IPS DF 6.9 (cell line): ENCODE data around the gene NAALADL1.

ENCODE experiments used
- DNase-seq: peaks from one replicate; pipeline ENCODE4 v3.0.0-alpha.2; 2013; ENCODE audit warnings: low read depth, low spot score
- H3K27ac ChIP-seq: one replicate; pipeline ENCODE4 v1.5.1; 2013; ENCODE audit warnings: low read length, control low read depth
- H3K27me3 ChIP-seq: 2 replicates; pipeline ENCODE4 v1.6.1; 2013; ENCODE audit warnings: mild to moderate bottlenecking, low read length; ENCODE audit not compliant: control insufficient read depth, insufficient read depth
- H3K36me3 ChIP-seq: 2 replicates; pipeline ENCODE4 v1.6.1; 2013; ENCODE audit warnings: low read length; ENCODE audit not compliant: control insufficient read depth, insufficient read depth
- H3K4me1 ChIP-seq: 2 replicates; pipeline ENCODE4 v1.6.1; 2013; ENCODE audit warnings: low read length; ENCODE audit not compliant: control insufficient read depth, insufficient read depth
- H3K4me3 ChIP-seq: 2 replicates; pipeline ENCODE4 v1.5.1; 2013; ENCODE audit warnings: mild to moderate bottlenecking, low read length
- H3K9me3 ChIP-seq: 2 replicates; pipeline ENCODE4 v1.6.1; 2013; ENCODE audit warnings: low read length, inconsistent platforms; ENCODE audit not compliant: control insufficient read depth, insufficient read depth
- WGBS: extraction: QIAGEN DNeasy Blood & Tissue Kit; methylation state at CpG from one replicate; pipeline ENCODE4 v1.1.7; 2013; ENCODE audit warnings: mixed read lengths, missing lambda C conversion rate; ENCODE audit not compliant: insufficient read length, insufficient coverage; 5-methylcytosine and 5-hydroxymethylcytosine counted together

NAALADL1 gene

DNA sequence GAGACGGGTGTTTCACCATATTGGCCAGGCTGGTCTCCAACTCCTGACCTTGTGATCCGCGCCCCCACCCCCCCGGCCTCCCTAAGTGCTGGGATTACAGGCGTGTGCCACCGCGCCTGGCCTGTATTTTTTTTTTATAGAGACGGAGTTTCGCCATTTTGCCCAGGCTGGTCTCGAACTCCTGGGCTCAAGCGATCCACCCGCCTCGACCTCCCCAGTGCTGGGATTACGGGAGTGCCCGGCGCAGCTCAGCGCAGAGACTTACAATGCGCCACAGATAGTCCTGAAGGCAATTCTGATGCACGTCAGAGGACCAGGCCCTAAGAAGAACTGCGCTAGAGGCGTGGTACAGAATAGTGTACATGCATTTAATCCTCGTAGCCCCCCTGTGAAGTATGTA lies 37.1 kb upstream of the NAALADL1 start:
- H3K27ac ChIP-seq = no peak overlapping the region

DNA sequence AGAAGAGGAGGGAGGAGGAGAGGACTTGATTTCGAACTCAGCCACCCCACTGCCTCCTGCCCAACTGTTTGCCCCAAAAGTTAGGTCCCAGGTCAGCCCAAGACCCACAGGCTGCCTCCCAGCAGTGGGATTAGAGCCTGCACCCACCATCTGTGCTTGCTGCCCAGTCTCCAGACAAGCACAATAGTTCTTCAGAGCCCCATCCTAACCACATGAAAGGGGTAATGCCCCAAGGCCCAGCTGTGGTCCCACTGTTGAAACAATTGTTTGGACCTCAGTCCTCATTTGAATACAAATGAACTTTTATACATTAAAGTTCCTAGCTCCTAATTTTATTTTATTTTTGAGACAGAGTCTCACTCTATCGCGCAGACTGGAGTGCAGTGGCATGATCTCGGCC lies 32.3 kb upstream of the NAALADL1 start:
- no peaks in the 10 kb centered on the region; the same call in 1 of the 2 replicates for H3K4me1 ChIP-seq
- no peak overlapping the region for H3K27ac ChIP-seq
- no CpG with 5 or more reads among the region's 4 CpGs for WGBS
- H3K4me3 ChIP-seq = no peak overlapping the region
- DNase-seq = no peak
- H3K27me3 ChIP-seq = no peaks in the 10 kb centered on the region
- H3K36me3 ChIP-seq = peaks cover 9% of the 10 kb centered on the region; the same call in 1 of the 2 replicates
- H3K9me3 ChIP-seq = no peaks in the 10 kb centered on the region

More for the DNA sequence above, 37.1 kb upstream of the NAALADL1 start:
- no peaks in the 10 kb centered on the region for H3K9me3 ChIP-seq
- H3K4me1 ChIP-seq = no peaks in the 10 kb centered on the region; the same call in 1 of the 2 replicates
- H3K36me3 ChIP-seq = no peaks in the 10 kb centered on the region; the same call in 1 of the 2 replicates
- no peaks in the 10 kb centered on the region for H3K27me3 ChIP-seq
- WGBS = no CpG with 5 or more reads among the region's 22 CpGs
- H3K4me3 ChIP-seq = no peak overlapping the region
- no peak for DNase-seq

DNA sequence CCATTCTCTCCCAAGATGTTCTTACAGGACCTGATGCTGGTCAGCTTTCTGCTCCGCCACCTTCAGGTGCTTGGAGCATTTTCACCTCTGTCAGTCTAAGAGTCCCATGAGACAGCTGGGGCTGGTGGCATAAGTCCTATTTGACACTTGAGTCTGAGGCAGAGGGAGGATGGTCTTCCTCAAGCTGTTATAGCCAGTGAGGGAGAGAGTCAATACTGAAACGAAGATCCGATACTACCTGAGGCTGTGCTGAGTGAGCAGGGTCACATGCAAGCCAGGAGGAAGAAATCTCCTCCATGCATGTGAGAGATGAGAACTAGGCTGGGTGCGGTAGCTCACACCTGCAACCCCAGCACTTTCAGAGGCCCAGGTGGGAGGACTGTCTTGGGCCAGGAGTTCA lies 31.3 kb upstream of the NAALADL1 start:
- Histone ChIP-seq H3K27me3 (no peaks in the 10 kb centered on the region), H3K27ac (no peak overlapping the region), H3K9me3 (no peaks in the 10 kb centered on the region), H3K36me3 (peaks cover 9% of the 10 kb centered on the region; the same call in 1 of the 2 replicates), H3K4me1 (no peaks in the 10 kb centered on the region), H3K4me3 (no peak overlapping the region)
- DNase-seq = no peak
- WGBS = no CpG with 5 or more reads among the region's 4 CpGs

DNA sequence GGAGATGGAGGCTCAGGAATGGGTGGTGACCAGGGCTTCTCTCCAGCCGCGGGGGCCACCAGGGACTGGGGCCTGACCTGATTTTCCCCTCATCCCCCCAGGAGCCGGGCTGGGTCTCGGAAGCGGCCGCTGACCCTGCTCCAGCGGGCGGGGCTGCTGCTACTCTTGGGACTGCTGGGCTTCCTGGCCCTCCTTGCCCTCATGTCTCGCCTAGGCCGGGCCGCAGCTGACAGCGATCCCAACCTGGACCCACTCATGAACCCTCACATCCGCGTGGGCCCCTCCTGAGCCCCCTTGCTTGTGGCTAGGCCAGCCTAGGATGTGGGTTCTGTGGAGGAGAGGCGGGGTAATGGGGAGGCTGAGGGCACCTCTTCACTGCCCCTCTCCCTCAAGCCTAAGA lies 29.5 kb upstream of the NAALADL1 start:
- peaks cover 9% of the 10 kb centered on the region; the same call in 1 of the 2 replicates for H3K36me3 ChIP-seq

DNA sequence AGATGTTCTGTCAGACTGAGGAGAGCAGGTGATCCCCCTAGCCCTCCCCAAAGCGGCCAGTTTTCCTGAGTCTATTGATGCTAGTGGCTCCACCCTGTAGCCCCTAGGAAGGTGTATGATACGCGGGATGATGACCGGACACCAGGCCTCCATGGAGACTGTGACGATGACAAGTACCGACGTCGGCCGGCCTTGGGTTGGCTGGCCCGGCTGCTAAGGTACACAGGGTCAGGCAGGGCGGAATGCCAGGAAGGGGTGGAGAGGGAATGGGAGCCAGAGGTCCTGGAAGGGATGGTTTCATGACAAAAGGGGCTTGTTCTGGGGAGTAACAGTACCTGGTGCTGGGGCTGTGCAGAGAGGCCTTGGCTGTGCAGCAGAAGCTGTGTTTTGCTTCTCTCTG lies 28.9 kb upstream of the NAALADL1 start:
- no CpG with 5 or more reads among the region's 11 CpGs for WGBS
- DNase-seq = no peak
- H3K27me3 ChIP-seq = no peaks in the 10 kb centered on the region

More for the DNA sequence above, 29.5 kb upstream of the NAALADL1 start:
- no peaks in the 10 kb centered on the region for H3K27me3 ChIP-seq
- no peaks in the 10 kb centered on the region for H3K4me1 ChIP-seq
- no CpG with 5 or more reads among the region's 15 CpGs for WGBS
- DNase-seq = no peak
- no peak overlapping the region; the same call in 1 of the 2 replicates for H3K4me3 ChIP-seq
- no peak overlapping the region for H3K27ac ChIP-seq
- no peaks in the 10 kb centered on the region for H3K9me3 ChIP-seq

DNA sequence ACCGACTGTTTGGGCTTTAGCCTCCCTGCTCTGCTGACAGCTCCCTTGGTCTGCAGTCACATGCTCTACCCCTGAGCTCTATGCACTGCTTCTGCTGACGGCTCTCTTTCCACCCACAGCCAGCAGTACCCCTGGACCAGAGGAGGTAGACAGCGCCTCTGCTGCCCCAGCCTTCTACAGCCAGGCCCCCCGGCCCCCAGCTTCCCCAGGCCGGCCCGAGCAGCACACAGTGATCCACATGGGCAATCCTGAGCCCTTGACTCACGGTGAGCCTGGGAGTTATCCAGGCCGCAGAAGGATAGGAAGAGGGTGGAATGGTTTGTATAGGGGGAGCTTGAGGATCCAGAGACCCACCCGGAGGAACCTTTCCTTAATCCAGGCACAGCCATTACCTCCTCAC lies 28.5 kb upstream of the NAALADL1 start:
- no CpG with 5 or more reads among the region's 9 CpGs for WGBS
- H3K9me3 ChIP-seq = no peaks in the 10 kb centered on the region
- H3K4me3 ChIP-seq = no peak overlapping the region
- no peaks in the 10 kb centered on the region for H3K27me3 ChIP-seq
- DNase-seq = no peak
- H3K27ac ChIP-seq = no peak overlapping the region
- H3K36me3 ChIP-seq = peaks cover 9% of the 10 kb centered on the region; the same call in 1 of the 2 replicates
- H3K4me1 ChIP-seq = no peaks in the 10 kb centered on the region

More for the DNA sequence above, 28.9 kb upstream of the NAALADL1 start:
- Histone ChIP-seq H3K4me3 (no peak overlapping the region), H3K36me3 (peaks cover 9% of the 10 kb centered on the region; the same call in 1 of the 2 replicates), H3K9me3 (no peaks in the 10 kb centered on the region), H3K4me1 (no peaks in the 10 kb centered on the region), H3K27ac (no peak overlapping the region)

DNA sequence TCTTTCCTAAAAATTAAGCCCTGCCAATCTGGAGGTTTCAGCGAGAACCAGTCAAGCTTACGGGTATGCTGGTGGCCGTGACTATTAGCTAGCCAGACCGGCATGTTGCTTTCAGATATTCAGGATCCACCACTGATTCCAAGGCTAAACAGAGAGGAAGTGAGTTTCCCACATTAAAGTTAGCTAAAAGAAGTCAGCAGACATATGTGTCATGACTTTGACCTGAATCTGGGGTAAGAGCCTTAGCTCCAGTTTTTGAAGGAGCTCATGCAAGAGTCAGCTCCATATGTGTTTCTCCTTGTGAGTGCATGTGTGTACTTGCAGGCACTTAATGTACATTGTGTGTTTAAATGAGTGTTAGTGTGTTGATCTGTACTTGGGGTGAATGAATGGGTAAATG lies 27.1 kb upstream of the NAALADL1 start:
- no CpG with 5 or more reads among the region's 4 CpGs for WGBS
- H3K4me1 ChIP-seq = no peaks in the 10 kb centered on the region
- no peaks in the 10 kb centered on the region for H3K27me3 ChIP-seq
- H3K27ac ChIP-seq = no peak overlapping the region
- no peak overlapping the region for H3K4me3 ChIP-seq
- peaks cover 15% of the 10 kb centered on the region for H3K36me3 ChIP-seq
- H3K9me3 ChIP-seq = no peaks in the 10 kb centered on the region
- no peak for DNase-seq

DNA sequence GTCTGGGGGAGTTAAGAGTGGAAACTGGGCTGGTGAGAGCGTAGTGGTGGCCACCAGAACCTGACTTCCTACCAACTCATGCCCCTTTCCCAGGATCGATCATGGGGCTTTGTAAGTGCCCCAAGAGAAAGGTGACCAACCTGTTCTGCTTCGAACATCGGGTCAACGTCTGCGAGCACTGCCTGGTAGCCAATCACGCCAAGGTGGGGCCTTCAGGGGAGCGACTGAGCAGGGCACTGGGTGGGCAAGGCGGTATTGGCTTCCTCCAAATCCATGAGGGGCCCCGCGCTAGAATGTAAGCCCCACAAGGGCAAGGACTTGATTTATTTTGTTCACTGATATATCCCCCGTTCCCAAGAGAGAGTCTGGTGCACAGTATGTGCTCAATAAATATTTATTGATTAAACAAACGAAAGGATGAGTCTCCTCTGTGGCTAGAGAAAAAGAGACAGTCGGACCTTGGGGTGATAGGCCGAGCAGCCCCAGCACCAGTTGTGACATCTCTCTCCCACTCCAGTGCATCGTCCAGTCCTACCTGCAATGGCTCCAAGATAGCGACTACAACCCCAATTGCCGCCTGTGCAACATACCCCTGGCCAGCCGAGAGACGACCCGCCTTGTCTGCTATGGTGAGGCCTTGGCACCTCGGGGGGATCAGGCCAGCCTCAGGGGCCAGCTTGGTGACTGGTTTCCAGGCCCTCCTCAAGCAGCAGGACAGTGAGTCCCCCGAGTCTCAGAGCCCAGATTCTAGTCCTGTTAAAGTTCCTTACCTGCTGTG lies 26.4 kb upstream of the NAALADL1 start:
- WGBS = no CpG with 5 or more reads among the region's 23 CpGs
- peaks cover 17% of the 10 kb centered on the region for H3K36me3 ChIP-seq
- H3K4me3 ChIP-seq = peak overlapping the region; percentile 94
- H3K9me3 ChIP-seq = no peaks in the 10 kb centered on the region
- no peaks in the 10 kb centered on the region for H3K27me3 ChIP-seq
- no peak for DNase-seq
- no peaks in the 10 kb centered on the region for H3K4me1 ChIP-seq
- no peak overlapping the region for H3K27ac ChIP-seq

DNA sequence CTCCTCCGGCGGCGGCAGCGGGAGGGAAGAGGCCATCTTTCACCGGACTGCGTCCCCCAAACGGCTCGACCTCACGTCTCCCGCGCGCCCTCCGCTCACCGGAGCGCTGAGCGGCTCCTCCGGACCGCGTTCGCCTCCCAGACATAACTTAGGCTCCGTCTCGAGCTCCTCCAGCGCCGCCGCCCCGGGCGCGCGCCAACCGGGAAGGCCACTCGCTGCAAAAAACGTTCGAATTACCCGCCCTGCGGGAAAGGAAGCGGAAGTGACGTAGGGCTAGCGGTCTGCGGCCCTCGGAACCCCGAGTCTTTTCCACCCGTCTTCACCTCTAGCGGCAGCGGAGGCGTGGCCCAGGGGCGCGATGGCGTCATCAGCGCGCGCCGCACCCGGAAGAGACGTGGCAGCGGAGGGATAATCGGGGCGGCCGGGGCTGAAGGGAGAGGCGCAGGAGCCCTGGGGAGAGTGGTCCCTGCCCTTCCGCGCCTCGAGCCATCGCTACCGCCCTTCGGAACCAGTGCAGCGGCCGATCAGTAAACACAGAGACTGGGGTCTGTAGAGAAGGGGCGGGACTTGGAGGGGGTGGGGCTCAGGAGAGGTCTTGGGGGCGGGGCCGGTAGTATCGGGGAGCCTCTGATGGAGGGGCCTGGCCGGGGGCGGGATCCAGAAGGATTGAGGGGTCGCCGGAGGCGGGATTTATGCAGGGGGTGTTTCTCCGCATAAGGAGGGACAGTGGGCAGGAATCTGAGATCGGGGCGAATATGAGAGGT lies 25.7 kb upstream of the NAALADL1 start, which contains the start of the genes CDCA5 and ZFPL1:
Gene CDCA5 (minus strand): TSS at position 207 of the 764 bp plus-strand sequence. CDS start 62 bp downstream, at position 145.
Gene ZFPL1 (plus strand): TSS at position 389 of the 764 bp plus-strand sequence. CDS start 477 bp downstream, outside the sequence.
- no CpG with 5 or more reads among the region's 79 CpGs for WGBS

DNA sequence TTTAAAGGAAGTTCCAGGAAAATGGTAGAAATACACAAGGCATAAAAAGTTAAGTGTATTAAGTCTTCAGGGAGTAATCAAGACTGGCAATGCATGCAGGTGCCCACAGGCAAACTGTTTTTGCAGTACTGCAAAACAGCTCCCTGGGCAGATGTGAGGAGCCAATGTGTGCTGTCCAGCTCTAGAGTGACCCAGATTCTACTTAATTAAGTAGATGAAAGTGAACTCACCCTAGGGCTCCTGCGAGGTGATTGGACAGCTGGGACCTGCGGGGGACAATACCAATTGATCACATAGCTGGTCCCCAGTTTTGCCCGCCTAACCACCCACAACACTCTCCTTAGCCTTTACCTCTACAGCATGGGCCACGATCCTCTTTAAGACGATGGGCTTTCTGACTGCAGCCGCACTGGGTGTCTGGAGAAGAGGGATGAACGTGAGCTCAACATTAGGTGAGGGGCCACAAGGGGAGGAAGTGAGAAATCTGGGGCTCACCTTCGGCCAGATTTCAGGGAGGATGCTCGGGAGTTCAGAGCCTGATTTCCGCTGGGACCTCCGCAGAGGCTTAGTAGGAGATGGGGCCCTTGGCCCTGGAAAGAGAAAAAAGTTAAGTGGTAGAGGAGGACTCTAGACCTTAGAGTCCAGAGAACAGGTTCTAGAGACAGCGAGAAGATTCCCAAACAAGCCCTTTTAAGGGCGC lies 24.9 kb upstream of the NAALADL1 start:
- H3K27ac ChIP-seq = no peak overlapping the region
- H3K36me3 ChIP-seq = peaks cover 23% of the 10 kb centered on the region
- no peaks in the 10 kb centered on the region for H3K4me1 ChIP-seq
- no CpG with 5 or more reads among the region's 13 CpGs for WGBS
- no peaks in the 10 kb centered on the region for H3K27me3 ChIP-seq
- H3K4me3 ChIP-seq = peak overlapping the region; percentile 94
- DNase-seq = no peak
- no peaks in the 10 kb centered on the region for H3K9me3 ChIP-seq

More for the DNA sequence above, 25.7 kb upstream of the NAALADL1 start, which contains the start of the genes CDCA5 and ZFPL1:
- no peaks in the 10 kb centered on the region for H3K4me1 ChIP-seq
- peaks cover 19% of the 10 kb centered on the region for H3K36me3 ChIP-seq
- H3K4me3 ChIP-seq = peak within 1 kb of the TSS; percentile 94
- H3K27me3 ChIP-seq = no peaks in the 10 kb centered on the region
- H3K9me3 ChIP-seq = no peaks in the 10 kb centered on the region
- H3K27ac ChIP-seq = no peak within 1 kb of the TSS
- peak; percentile 89 for DNase-seq
